WERI-Rb-1 (cell line): ENCODE data around the gene TSPYL2.

Source experiments
- DNase-seq: peaks from one replicate; pipeline ENCODE4 v3.0.0-alpha.2; 2020
- H3K27ac ChIP-seq: fragments of 250-450 bp; sonication (Bioruptor Pico); 2 replicates; pipeline ENCODE4 v1.5.1; 2020; ENCODE audit warnings: mild to moderate bottlenecking, moderate library complexity
- H3K27me3 ChIP-seq: fragments of 250-450 bp; sonication (Bioruptor Pico); 2 replicates; pipeline ENCODE4 v1.5.1; 2021; ENCODE audit warnings: mild to moderate bottlenecking, low read depth, moderate library complexity; ENCODE audit not compliant: insufficient read depth, severe bottlenecking
- H3K36me3 ChIP-seq: fragments of 250-450 bp; sonication (Bioruptor Pico); 2 replicates; pipeline ENCODE4 v1.5.1; 2020; ENCODE audit warnings: mild to moderate bottlenecking, moderate library complexity
- H3K4me3 ChIP-seq: 2 replicates; pipeline ENCODE4 v1.5.1; 2011; ENCODE audit warnings: low read depth, mild to moderate bottlenecking, control low read depth, low read length
- H3K9me3 ChIP-seq: fragments of 250-450 bp; sonication (Bioruptor Pico); 2 replicates; pipeline ENCODE4 v1.5.1; 2021; ENCODE audit warnings: mild to moderate bottlenecking, moderate library complexity; ENCODE audit not compliant: severe bottlenecking
- CTCF ChIP-seq: IDR thresholded peaks from 2 replicates; pipeline ENCODE4 v1.5.1; 2011; ENCODE audit warnings: low read depth, mild to moderate bottlenecking, control low read depth, inconsistent platforms, low read length

Gene TSPYL2

GRCh38 chrX:53048169-53049126 is 33.7 kb upstream of the TSPYL2 start, which contains the start of gene GPR173:
GPR173 (plus strand) TSS chrX:53048789; CDS start chrX:53076622, 27,833 bp downstream.
- peaks cover 12% of the 10 kb centered on the region for H3K27me3 ChIP-seq
- peak within 1 kb of the TSS; percentile 88 for H3K27ac ChIP-seq
- H3K36me3 ChIP-seq = no peaks in the 10 kb centered on the region
- peak; percentile 67 for DNase-seq
- H3K4me3 ChIP-seq = peak within 1 kb of the TSS; percentile 51
- TF ChIP-seq CTCF = no peak
- H3K9me3 ChIP-seq = no peaks in the 10 kb centered on the region

- H3K36me3 ChIP-seq = no peaks in the 10 kb centered on the region
- peak overlapping the region; percentile 51 for H3K4me3 ChIP-seq
- no peak for DNase-seq
- no peaks in the 10 kb centered on the region for H3K9me3 ChIP-seq
- H3K27ac ChIP-seq = peak overlapping the region; percentile 46; the same call in 1 of the 2 replicates
- peaks cover 12% of the 10 kb centered on the region for H3K27me3 ChIP-seq
- no peak for TF ChIP-seq CTCF
Observed at GRCh38 chrX:53049127-53049517, 33.0 kb upstream of the TSPYL2 start.

GRCh38 chrX:53050841-53051240 is 31.3 kb upstream of the TSPYL2 start:
- H3K27me3 ChIP-seq = peaks cover 9% of the 10 kb centered on the region
- DNase-seq = no peak
- no peak overlapping the region for H3K27ac ChIP-seq
- H3K4me3 ChIP-seq = no peak overlapping the region
- TF ChIP-seq CTCF = no peak
- no peaks in the 10 kb centered on the region for H3K9me3 ChIP-seq
- H3K36me3 ChIP-seq = no peaks in the 10 kb centered on the region

DNA sequence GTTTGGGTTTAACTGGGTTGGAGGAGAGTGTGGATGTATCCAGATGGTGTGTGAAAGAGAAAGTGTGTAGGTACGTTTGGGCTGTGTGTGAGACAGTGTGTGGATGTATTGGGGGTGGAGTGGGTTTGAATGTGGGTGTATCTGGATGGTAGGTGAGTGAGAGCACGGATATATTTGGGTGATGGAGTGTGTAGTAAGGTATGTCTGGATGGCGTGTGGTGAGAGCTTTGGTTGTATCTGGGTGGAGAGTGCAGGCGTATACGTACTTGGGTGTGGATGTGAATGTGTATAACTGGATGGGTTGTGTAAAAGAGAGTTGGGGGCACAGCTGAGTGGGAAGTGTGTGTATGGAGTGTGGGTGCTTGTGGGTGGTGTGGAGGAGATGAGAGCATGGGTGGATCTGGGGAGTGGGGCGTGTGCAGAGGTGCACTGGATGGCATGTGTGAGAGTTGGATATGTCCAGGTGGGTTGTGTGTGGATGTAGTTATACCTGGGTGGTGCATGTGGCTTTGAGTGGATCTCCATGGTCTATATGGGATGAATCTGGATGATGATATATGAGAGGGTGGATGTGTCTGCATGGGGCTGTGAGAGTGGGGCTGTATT is 26.8 kb upstream of the TSPYL2 start:
- no peak for TF ChIP-seq CTCF
- H3K27me3 ChIP-seq = no peaks in the 10 kb centered on the region
- H3K36me3 ChIP-seq = no peaks in the 10 kb centered on the region
- no peak overlapping the region for H3K27ac ChIP-seq
- H3K9me3 ChIP-seq = no peaks in the 10 kb centered on the region
- no peak for DNase-seq
- H3K4me3 ChIP-seq = no peak overlapping the region

DNA sequence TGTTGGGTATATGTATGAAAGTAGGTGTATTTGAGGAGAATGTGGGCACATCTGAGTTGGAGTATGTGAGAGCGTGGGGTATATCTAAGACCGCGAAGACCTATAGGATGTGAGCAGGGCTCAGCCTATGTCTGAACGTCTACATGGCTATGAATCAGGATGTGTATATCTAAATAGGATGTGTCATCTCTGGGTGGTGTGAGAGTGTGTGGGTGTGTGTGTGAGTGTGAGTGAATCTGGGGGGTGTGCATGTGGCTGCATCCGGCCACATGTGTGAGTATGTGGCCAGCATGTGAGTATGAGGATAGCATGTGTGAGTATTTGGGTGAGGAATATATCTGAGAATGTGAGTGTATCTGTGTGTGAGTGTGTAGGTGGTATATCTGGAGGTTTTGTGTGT is 25.9 kb upstream of the TSPYL2 start:
- Histone ChIP-seq H3K9me3 (no peaks in the 10 kb centered on the region), H3K4me3 (no peak overlapping the region), H3K27me3 (no peaks in the 10 kb centered on the region), H3K36me3 (no peaks in the 10 kb centered on the region), H3K27ac (no peak overlapping the region)
- DNase-seq = no peak
- TF ChIP-seq CTCF = no peak
